HG03565 (cell line): Measurements from ENCODE around the gene FUCA1.
"Not testable (repeated sequence)": the region's sequence is repeated elsewhere in the genome, so short reads cannot be mapped to it uniquely, and the experiment has no call there.

Source experiments
- ATAC-seq: cut with Tn5 transposase; IDR thresholded peaks from one replicate; pipeline ENCODE4 v1.9.1; 2021; ENCODE audit warnings: mild to moderate bottlenecking, moderate library complexity; ENCODE audit not compliant: unreplicated experiment

The FUCA1 gene

DNA sequence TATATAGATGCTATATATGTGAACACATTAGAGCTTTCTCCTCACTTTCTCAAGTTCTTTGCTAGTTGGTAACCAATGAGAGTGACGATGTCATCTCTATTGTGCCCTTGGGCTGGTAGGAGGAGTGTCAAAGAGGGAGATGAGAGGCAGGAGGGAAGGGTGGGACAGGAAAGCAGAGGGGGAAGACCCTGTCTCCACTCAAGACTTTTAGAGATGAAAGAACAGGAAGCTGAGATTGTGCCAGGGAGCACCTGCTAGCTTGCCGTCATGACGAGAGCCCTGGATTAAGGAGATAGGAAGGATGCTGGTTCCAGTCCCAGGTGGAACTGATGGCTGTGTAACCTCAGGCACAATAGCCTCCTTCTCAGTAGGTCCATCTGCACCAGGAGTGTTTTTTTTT, 28.4 kb upstream of the FUCA1 start:
- ATAC-seq: no peak

DNA sequence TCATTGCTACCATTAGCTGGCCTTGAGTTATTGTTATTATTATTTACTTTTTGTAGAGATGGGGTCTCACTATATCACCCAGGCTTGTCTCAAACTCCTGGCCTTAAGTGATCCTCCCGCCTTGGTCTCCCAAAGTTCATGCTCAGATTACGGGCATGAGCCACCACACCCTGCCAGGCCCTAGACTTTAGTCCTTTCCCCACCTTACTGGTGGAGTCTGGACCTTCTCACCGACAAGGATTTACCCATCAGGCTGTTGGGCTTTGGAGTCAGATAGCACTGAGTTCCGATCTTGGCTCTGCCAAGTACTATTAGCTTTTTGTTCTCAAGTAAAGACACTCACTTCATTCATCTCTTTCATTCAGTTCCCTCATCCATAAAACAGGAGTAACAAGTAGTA, 27.9 kb upstream of the FUCA1 start:
- ATAC-seq: no peak

DNA sequence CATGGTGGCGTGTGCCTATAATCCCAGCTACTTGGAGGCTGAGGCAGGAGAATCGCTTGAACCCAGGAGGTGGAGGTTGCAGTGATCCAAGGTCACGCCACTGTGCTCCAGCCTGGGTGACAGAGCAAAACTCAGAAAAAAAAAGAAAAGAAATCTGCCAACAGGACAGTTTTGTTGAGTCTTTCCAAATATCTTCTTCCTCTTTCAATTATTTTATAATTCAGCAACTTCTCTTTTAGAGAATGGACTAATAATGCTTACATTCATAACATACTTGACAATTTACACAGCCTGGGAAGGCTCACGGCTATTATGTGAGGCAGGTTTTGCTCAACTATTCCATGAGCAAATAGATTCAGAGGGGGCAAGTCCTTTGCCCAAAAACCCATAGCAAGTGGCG, 27.0 kb upstream of the FUCA1 start:
- no peak for ATAC-seq

DNA sequence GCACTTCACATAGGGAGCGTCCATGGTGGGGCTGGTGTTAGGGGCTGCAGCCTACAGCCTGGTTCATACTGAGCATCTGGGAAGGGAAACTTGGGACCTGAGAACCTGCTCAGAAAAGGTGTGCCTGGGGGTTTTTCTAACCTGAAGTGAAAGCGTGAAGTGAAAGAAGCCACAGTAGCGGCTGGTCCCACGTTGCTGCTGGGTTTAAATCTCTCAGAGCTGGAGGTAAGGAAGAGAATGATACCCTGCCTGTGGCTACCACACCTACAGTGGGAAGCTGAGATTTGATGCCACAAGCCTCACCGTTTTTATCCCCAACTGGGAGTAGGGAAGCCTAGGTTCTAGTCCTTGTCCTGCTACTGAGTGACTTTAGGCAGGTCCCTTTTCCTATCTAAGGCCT, 21.0 kb upstream of the FUCA1 start:
- ATAC-seq: no peak

- ATAC-seq: no peak
Measured at GRCh38 chr1:23885222-23885621, 17.1 kb upstream of the FUCA1 start.

GRCh38 chr1:23882746-23883145, 14.7 kb upstream of the FUCA1 start:
- no peak for ATAC-seq

- no peak for ATAC-seq
Measured at GRCh38 chr1:23879809-23880208, 11.7 kb upstream of the FUCA1 start.

DNA sequence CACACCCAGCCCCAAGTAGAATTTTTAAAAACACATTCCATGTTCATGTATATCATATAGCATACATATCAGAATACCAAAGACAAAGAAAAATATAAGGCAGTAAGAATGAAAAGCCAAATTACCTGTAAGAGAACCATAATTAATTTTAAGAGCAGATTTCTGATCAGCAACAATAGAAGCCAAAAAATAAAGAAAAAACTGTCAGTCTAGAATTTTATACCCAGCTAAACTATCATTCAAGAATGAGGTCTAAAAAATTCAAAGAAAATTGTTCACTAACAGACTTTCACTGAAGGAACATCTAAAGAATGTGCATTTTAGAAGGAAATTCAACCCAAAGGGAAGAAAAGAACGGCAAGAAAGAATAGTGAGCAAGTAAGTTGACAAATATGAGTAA, 10.6 kb upstream of the FUCA1 start:
- no peak for ATAC-seq

GRCh38 chr1:23875382-23875781, 7.3 kb upstream of the FUCA1 start:
- no peak for ATAC-seq

DNA sequence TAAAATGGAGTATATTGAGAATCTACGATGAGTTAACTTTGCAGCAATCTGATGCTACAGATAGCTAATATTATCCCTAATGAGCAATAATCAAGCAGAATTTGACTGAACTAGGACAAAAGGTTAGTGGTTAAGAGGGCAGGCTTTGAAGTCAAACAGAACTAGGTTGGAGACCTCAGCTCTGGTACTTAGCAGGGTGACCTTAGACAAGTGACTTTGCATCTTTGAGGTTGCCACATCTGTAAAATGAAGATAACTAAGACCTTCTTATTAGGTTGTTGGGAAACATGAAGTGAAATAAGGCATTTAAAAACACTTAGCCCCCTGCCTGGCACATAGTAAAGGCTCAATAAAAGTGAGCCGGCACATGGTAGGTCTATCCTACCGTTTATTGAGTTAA, 4.3 kb upstream of the FUCA1 start:
- ATAC-seq: no peak

DNA sequence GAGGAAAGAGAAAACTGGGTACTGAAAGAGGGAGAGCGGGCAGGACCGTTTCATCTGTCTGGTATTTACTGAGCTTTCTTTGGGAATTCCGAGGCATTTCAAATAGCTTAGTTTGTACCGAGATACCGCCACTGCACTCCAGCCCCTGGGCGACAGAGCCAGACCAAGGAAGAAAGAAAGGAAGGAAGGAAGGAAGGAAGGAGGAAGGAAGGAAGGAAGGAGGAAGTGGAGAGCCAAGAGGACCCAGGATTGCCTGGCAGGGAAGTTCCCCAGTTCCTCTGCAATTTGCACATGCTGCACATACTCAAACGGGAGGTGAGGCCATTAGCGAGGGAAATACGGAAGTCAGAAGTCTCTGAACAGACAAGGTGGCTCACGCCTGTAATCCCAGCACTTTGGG, 961 bp upstream of the FUCA1 start:
- ATAC-seq: no peak

DNA sequence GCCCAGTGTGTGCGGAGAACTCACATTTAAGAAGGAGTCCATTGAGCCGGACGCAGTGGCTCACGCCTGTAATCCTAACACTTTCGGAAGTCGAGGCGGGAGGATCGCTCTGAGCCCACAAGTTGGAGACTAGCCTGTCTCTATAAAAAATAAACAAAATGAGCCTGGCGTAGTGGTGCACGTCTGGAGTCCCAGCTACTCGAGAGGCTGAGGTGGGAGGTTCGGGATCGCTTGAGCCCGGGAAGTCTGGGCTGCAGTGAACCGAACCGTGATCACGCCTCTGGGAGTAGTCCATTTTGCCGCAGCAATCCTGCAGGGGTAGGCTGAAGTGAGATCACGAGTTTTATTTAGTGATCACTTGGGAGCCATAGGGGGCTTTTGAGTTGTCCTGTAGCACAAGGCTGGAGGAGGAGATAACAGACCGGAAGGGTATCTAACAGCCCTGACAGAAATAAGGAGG, 497 bp upstream of the FUCA1 start:
- no peak for ATAC-seq

DNA sequence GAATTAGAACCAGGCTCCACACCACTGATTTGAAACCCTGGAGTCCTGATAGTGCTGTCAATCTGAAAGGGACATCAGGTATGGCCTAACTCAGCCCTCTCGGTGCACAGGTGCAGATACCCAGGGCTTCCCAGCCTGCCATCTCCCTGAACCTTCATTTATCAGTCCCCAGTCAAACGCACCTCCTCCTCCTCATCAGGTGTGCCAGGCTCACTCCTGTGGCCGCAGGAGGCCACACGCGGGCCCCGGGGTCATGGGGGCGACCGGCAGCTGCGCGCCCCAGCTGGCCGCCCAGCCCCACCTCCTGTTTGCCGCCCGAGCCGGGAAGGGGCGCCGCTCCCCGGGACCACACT, 572 bp downstream of the FUCA1 start:
- ATAC-seq: no peak

- no peak for ATAC-seq
Measured at GRCh38 chr1:23865543-23865930, 2.6 kb downstream of the FUCA1 start.

DNA sequence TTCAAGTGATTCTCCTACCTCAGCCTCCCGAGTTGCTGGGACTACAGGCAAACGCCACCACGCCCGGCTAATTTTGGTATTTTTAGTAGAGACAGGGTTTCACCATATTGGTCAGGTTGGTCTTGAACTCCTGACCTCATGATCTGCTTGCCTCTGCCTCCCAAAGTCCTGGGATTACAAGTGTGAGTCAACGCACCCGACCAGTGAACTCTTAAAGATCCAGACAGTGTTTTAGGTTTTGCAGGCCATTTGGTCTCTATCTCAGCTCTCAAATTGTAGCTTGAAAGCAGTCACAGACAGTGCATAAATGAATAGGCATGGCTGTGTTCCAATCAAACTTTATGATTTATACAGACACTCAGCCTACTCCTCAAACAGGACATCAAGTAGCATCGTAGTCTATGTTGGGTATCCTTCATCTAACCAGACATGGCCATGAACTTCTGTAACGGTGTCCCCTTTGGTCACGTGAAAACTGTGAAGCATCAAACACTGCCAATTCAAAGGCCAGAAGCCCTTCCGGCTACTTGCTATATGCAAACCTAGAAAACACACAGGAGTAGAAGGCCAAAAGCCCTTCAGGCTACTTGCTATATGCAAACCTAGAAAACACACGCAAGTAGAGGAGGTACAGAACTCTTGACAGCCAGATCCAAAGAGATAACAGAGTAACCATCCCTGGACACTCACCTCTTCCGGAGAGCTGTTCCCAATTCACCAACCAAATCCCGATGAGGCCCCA, 3.1 kb downstream of the FUCA1 start:
- ATAC-seq: no peak

- ATAC-seq: no peak
Measured at GRCh38 chr1:23862640-23863039, 5.5 kb downstream of the FUCA1 start.

DNA sequence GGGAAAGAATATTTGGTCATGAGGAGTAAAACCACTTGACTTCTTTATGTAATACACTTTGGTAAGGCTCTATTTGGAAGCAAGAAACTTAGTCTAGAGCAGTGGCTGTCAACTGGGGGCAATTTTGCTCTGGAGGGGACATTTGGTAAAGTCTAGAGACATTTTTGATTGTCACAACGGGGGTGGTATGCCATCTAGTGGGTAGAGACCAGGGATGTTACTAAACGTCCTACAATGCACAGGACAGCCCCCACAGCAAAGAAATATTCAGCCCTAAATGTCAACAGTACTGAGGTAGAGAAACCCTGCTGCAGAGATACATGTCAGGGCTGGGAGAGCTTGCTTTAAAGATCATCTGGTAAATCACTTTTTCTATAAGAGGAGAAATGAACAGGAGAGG, 13.5 kb downstream of the FUCA1 start:
- ATAC-seq: no peak

DNA sequence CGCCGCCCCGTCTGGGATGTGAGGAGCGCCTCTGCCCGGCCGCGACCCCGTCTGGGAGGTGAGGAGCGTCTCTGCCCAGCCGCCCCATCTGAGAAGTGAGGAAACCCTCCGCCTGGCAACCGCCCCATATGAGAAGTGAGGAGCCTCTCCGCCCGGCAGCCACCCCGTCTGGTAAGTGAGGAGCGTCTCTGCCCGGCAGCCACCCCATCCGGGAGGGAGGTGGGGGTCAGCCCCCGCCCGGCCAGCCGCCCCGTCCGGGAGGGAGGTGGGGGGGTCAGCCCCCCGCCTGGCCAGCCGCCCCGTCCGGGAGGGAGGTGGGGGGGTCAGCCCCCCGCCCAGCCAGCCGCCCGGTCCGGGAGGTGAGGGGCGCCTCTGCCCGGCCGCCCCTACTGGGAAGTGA, 15.0 kb downstream of the FUCA1 start:
- not testable (repeated sequence) for ATAC-seq

- ATAC-seq: not testable (repeated sequence)
Measured at GRCh38 chr1:23851406-23851805, 16.7 kb downstream of the FUCA1 start.

GRCh38 chr1:23848673-23849616, 19.1 kb downstream of the FUCA1 start:
- ATAC-seq: no peak

DNA sequence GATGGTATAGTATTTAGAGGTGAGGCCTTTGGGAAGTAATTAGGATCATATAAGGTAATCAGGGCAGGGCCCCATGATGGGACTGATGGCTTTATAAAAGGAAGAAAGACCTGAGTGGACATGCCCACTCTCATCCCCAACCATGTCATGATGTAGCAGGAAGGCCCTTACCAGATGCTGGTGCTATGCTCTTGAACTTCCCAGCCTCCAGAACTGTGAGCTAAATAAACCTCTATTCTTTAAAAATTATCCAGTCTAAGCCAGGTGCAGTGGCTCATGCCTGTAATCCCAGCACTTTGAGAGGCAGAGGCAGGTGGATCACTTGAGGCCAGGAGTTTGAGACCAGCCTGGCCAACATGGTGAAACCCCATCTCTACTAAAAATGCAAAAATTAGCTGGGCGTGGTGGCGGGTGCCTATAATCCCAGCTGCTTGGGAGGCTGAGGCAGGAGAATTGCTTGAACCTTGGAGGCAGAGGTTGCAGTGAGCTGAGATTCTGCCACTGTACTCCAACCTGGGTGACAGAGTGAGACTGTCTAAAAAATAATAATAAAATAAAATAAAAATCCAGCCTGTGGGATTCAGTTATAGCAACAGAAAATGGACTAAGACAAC, 20.5 kb downstream of the FUCA1 start:
- ATAC-seq: not testable (repeated sequence)

DNA sequence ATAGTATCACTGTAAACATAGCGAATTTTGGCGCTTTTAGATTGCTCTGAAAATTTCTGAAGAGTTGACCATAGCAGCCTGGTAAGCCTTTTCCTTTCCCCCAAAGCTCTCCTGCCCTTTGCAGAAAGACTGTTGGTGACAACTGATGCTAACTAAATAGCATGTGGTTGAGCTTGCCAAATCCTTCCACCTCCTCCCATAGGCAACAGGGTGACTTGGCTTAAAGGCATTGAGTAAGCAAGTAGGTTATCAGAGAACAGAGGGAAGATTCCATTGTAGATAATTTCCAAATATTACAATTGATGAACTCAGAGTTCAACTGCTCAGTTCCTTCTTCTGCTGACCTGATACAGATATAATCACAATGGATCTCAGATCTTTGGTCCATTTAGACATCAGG, 22.9 kb downstream of the FUCA1 start:
- ATAC-seq: no peak
